ACC112 (cell line): ENCODE measurements around the gene EARS2.

Experiments used
- H2AFZ ChIP-seq: fragments of 200-600 bp; sonication (generic); one replicate; pipeline ENCODE4 v1.6.0; 2017; ENCODE audit warnings: antibody characterized with exemption, low read length; ENCODE audit not compliant: unreplicated experiment
- H3K27ac ChIP-seq: fragments of 200-600 bp; sonication (generic); 2 replicates; pipeline ENCODE4 v1.5.1; 2014; ENCODE audit warnings: low read depth, mild to moderate bottlenecking, antibody characterized with exemption, low read length, moderate library complexity
- H3K27me3 ChIP-seq: fragments of 200-600 bp; sonication (generic); 2 replicates; pipeline ENCODE4 v1.6.1; 2014; ENCODE audit warnings: mild to moderate bottlenecking, antibody characterized with exemption, low read length, moderate library complexity, mixed read lengths; ENCODE audit not compliant: insufficient read depth
- H3K36me3 ChIP-seq: fragments of 200-600 bp; sonication (generic); 2 replicates; pipeline ENCODE4 v1.6.1; 2016; ENCODE audit warnings: mild to moderate bottlenecking, antibody characterized with exemption, low read length, moderate library complexity, mixed read lengths; ENCODE audit not compliant: insufficient read depth
- H3K4me1 ChIP-seq: fragments of 200-600 bp; sonication (generic); one replicate; pipeline ENCODE4 v1.6.1; 2016; ENCODE audit warnings: low read length, mixed read lengths; ENCODE audit not compliant: insufficient read depth, unreplicated experiment, control insufficient read depth
- H3K4me3 ChIP-seq: fragments of 200-600 bp; sonication (generic); 2 replicates; pipeline ENCODE4 v1.5.1; 2014; ENCODE audit warnings: mild to moderate bottlenecking, low read depth, low read length
- H3K79me2 ChIP-seq: fragments of 200-600 bp; sonication (generic); one replicate; pipeline ENCODE4 v1.6.0; 2016; ENCODE audit warnings: low read length; ENCODE audit not compliant: control insufficient read depth, unreplicated experiment, insufficient read depth

The EARS2 gene

GRCh38 chr16:23566724-23567123 lies 9.6 kb upstream of the EARS2 start:
- H3K27me3 ChIP-seq = no peaks in the 10 kb centered on the region
- no peaks in the 10 kb centered on the region for H3K4me1 ChIP-seq
- no peak overlapping the region for H2AFZ ChIP-seq
- H3K4me3 ChIP-seq = no peak overlapping the region
- H3K79me2 ChIP-seq = peaks cover 4% of the 10 kb centered on the region
- no peak overlapping the region for H3K27ac ChIP-seq
- peaks cover 59% of the 10 kb centered on the region for H3K36me3 ChIP-seq

DNA sequence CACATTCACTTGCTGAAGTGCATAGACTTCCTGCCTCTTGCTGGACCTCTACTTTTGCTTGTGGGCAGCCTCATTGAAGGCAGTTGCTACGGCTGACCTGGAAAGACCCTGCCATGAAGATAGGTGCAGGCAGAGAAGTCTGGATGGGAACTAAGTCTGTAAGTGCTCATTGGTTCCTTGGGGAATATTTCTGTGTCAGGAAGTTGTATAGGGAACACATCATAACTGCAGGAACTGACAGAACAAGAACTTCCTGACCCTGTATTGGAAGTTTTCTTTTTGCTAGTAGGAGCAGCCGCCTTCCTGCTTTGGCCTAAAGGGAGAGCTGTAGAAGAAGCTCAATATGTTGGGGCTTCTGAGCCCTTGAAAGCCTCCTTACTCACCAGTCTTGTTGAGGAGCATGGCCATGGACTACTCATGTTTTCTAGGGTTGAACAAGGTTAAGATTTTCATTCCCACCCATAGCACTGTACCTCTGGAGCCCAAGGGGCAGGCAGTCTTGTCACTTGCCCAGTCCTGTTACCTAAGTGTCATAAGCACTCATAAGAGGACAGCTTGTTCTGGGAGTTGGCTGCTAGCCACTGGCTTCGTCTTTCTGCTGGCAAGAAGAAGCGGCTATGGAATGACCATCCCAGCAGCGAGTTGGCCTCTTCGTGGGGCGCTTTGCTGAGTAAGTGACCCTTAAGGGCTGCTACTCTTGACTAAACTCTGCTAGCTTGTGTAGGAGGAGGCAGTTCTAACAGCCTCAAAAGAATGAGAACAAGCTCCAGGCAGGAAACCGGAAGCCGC lies 7.6 kb upstream of the EARS2 start:
- Histone ChIP-seq H3K36me3 (peaks cover 62% of the 10 kb centered on the region), H3K27me3 (no peaks in the 10 kb centered on the region), H3K27ac (no peak overlapping the region), H2AFZ (no peak overlapping the region), H3K4me3 (no peak overlapping the region), H3K4me1 (peaks cover 4% of the 10 kb centered on the region), H3K79me2 (peaks cover 22% of the 10 kb centered on the region)

DNA sequence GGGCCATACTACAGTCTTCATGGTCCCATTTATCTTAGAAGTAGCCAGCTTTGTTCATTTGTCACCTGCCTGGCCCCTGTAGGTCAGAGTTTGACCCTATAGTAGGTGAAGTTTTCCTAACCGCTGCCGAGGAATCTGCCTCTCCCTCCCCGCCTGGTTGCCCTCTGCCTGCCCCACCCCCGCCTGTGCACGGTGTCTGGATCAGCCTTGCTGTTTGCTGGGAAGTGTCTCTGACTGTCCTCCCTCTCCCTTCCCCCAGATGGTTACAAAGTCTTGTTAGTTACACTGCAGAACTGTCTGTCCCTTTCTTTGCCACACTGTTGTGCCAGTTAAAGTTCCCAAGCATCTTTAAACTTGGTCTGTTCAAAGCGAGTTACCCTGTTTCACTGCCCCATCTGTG lies 6.0 kb upstream of the EARS2 start:
- Histone ChIP-seq H3K27ac (no peak overlapping the region), H3K27me3 (no peaks in the 10 kb centered on the region), H3K4me1 (peaks cover 10% of the 10 kb centered on the region), H3K4me3 (no peak overlapping the region), H3K79me2 (peaks cover 38% of the 10 kb centered on the region), H3K36me3 (peaks cover 59% of the 10 kb centered on the region), H2AFZ (no peak overlapping the region)

- peaks cover 43% of the 10 kb centered on the region for H3K79me2 ChIP-seq
- peaks cover 10% of the 10 kb centered on the region for H3K4me1 ChIP-seq
- H3K4me3 ChIP-seq = no peak overlapping the region
- H3K27me3 ChIP-seq = no peaks in the 10 kb centered on the region
- peaks cover 54% of the 10 kb centered on the region for H3K36me3 ChIP-seq
- no peak overlapping the region for H3K27ac ChIP-seq
- H2AFZ ChIP-seq = no peak overlapping the region
These were observed 5.4 kb upstream of the EARS2 start for GRCh38 chr16:23562505-23562904.

- Histone ChIP-seq H3K36me3 (peaks cover 48% of the 10 kb centered on the region), H3K4me1 (peaks cover 10% of the 10 kb centered on the region), H3K4me3 (no peak overlapping the region), H3K27me3 (no peaks in the 10 kb centered on the region), H2AFZ (no peak overlapping the region), H3K27ac (no peak overlapping the region), H3K79me2 (peaks cover 43% of the 10 kb centered on the region)
These were observed 4.4 kb upstream of the EARS2 start for GRCh38 chr16:23561586-23561985.

GRCh38 chr16:23557779-23558702 lies 891 bp upstream of the EARS2 start:
- Histone ChIP-seq H3K4me3 (peak overlapping the region; percentile 99), H3K4me1 (peaks cover 10% of the 10 kb centered on the region), H3K79me2 (peaks cover 52% of the 10 kb centered on the region), H2AFZ (no peak overlapping the region), H3K27ac (peak overlapping the region; percentile 83), H3K27me3 (no peaks in the 10 kb centered on the region), H3K36me3 (peaks cover 29% of the 10 kb centered on the region)

DNA sequence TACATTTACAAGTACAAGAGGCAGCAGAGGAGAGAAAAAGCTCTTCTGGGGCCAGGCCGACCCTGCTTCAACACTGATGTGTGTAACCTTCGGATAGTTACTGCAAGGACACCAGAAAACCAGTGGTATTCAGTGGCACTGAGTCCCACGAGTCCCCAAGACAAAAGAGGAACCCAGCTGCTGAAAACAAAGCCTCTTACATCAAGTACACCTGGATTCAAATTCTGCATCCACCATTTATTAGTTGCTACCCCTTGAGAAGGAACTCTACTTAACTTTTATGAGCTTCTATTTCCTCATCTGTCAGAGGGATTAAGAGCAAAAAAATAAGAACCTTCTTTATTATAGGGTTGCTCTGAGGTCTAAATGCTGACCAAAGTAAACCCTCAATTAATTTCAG lies 2.6 kb downstream of the EARS2 start:
- Histone ChIP-seq H3K4me1 (peaks cover 6% of the 10 kb centered on the region), H3K79me2 (peaks cover 27% of the 10 kb centered on the region), H3K36me3 (peaks cover 15% of the 10 kb centered on the region), H3K4me3 (no peak overlapping the region), H3K27me3 (no peaks in the 10 kb centered on the region), H2AFZ (no peak overlapping the region), H3K27ac (no peak overlapping the region)

GRCh38 chr16:23552161-23552560 lies 5.0 kb downstream of the EARS2 start:
- Histone ChIP-seq H3K27ac (no peak overlapping the region), H3K79me2 (peaks cover 8% of the 10 kb centered on the region), H3K4me3 (no peak overlapping the region), H3K36me3 (peaks cover 14% of the 10 kb centered on the region; the same call in 1 of the 2 replicates), H2AFZ (no peak overlapping the region), H3K27me3 (no peaks in the 10 kb centered on the region), H3K4me1 (no peaks in the 10 kb centered on the region)

- H3K36me3 ChIP-seq = peaks cover 17% of the 10 kb centered on the region; the same call in 1 of the 2 replicates
- no peaks in the 10 kb centered on the region for H3K4me1 ChIP-seq
- no peaks in the 10 kb centered on the region for H3K27me3 ChIP-seq
- no peaks in the 10 kb centered on the region for H3K79me2 ChIP-seq
- H2AFZ ChIP-seq = no peak overlapping the region
- no peak overlapping the region for H3K4me3 ChIP-seq
- H3K27ac ChIP-seq = no peak overlapping the region
These were observed 7.2 kb downstream of the EARS2 start for GRCh38 chr16:23549938-23550337.

- no peak overlapping the region for H2AFZ ChIP-seq
- no peak overlapping the region for H3K27ac ChIP-seq
- H3K79me2 ChIP-seq = no peaks in the 10 kb centered on the region
- no peak overlapping the region for H3K4me3 ChIP-seq
- no peaks in the 10 kb centered on the region for H3K4me1 ChIP-seq
- H3K36me3 ChIP-seq = peaks cover 10% of the 10 kb centered on the region; the same call in 1 of the 2 replicates
- no peaks in the 10 kb centered on the region for H3K27me3 ChIP-seq
These were observed 12.7 kb downstream of the EARS2 start for GRCh38 chr16:23544436-23544835.
